T-cell (primary cell): Measurements from ENCODE around the gene SLC1A3. TPM values are rescaled to one million over a fixed set of nuclear protein-coding genes. Genes with fewer than 3 reads are reported as not detected.
A peak's percentile ranks its signal among the peaks of the same experiment; 100 is the strongest.

ENCODE experiments used
- ATAC-seq, 4 experiments: fragments of 200-7000 bp in 3 of 4; fragments of 150-1000 bp in 1 of 4; cut with Tn5 transposase; replicated peaks in 1 of 4; 1 replicate in 3 of 4; 2 replicates in 1 of 4; pipeline ENCODE4 v1.10.0; 2021; ENCODE audit warnings: moderate library complexity in 3 of 4, mild to moderate bottlenecking in 2 of 4, moderate number of reproducible peaks in 1 of 4
- CTCF ChIA-PET, 2 donors: fragments of 300-600 bp; sonication (Branson Sonifier 250); formaldehyde crosslinking; loops; one replicate each; lab custom pipeline; 2022; ENCODE audit warnings: antibody characterized with exemption in 2 of 2; lab: Charles Lee
- POLR2A ChIA-PET, 2 donors: fragments of 300-600 bp; sonication (Branson Sonifier 250); formaldehyde crosslinking; loops; one replicate each; lab custom pipeline; 2022; ENCODE audit warnings: antibody characterized with exemption in 2 of 2; lab: Charles Lee
- DNase-seq, 35 experiments: peaks; one replicate each; pipeline versions ENCODE4 v3.0.0 to v3.0.0-alpha.2; 2013 to 2023
- H3K27ac ChIP-seq: one replicate; pipeline ENCODE4 v1.5.1; 2013; ENCODE audit warnings: low read length
- H3K27me3 ChIP-seq, 2 experiments: replicated peaks in 1 of 2; 1 replicate in 1 of 2; 2 replicates in 1 of 2; pipeline versions ENCODE4 v1.6.1 to v1.7.0; 2013; ENCODE audit warnings: low read length in 1 of 2, mixed read lengths in 1 of 2; ENCODE audit not compliant: control insufficient read depth in 2 of 2, insufficient read depth in 2 of 2; ENCODE audit errors: extremely low read depth in 1 of 2
- H3K36me3 ChIP-seq, 2 donors: 1 replicate in 1 of 2; 2 replicates in 1 of 2; pipeline versions ENCODE4 v1.6.1 to v1.7.0; 2013; ENCODE audit warnings: low read length in 1 of 2; ENCODE audit not compliant: control insufficient read depth in 2 of 2, insufficient read depth in 1 of 2; ENCODE audit errors: extremely low read depth in 1 of 2
- H3K4me1 ChIP-seq, 2 experiments: 1 replicate in 1 of 2; 2 replicates in 1 of 2; pipeline versions ENCODE4 v1.6.1 to v1.7.0; 2013; ENCODE audit warnings: low read length in 2 of 2, mixed read lengths in 1 of 2; ENCODE audit not compliant: insufficient read depth in 2 of 2, control insufficient read depth in 1 of 2; ENCODE audit errors: extremely low read depth in 1 of 2
- H3K4me3 ChIP-seq, 2 donors: 1 replicate in 1 of 2; 2 replicates in 1 of 2; pipeline versions ENCODE4 v1.5.1 to v1.7.0; 2013; ENCODE audit warnings: mild to moderate bottlenecking in 2 of 2, low read length in 1 of 2, moderate library complexity in 1 of 2; ENCODE audit not compliant: control insufficient read depth in 1 of 2; ENCODE audit errors: extremely low read depth in 1 of 2
- H3K9me3 ChIP-seq: 2 replicates; pipeline ENCODE4 v1.7.0; 2013
- H3K27ac Mint-ChIP-seq, 2 donors: one replicate each; pipeline ENCODE4 v1.8.0; 2020 to 2021; ENCODE audit warnings: mild to moderate bottlenecking in 2 of 2, mixed read lengths in 2 of 2
- H3K27me3 Mint-ChIP-seq, 2 donors: one replicate each; pipeline ENCODE4 v1.8.0; 2021 to 2022; ENCODE audit warnings: mixed read lengths in 2 of 2
- H3K36me3 Mint-ChIP-seq: one replicate; pipeline ENCODE4 v1.8.0; 2021; ENCODE audit warnings: mixed read lengths
- H3K4me1 Mint-ChIP-seq, 3 donors: one replicate each; pipeline ENCODE4 v1.8.0; 2020 to 2022; ENCODE audit warnings: mixed read lengths in 3 of 3, mild to moderate bottlenecking in 1 of 3
- H3K4me3 Mint-ChIP-seq, 3 donors: one replicate each; pipeline ENCODE4 v1.8.0; 2020 to 2022; ENCODE audit warnings: mild to moderate bottlenecking in 3 of 3, mixed read lengths in 3 of 3, moderate library complexity in 3 of 3
- H3K9me3 Mint-ChIP-seq, 3 donors: one replicate each; pipeline ENCODE4 v1.8.0; 2020 to 2022; ENCODE audit warnings: mixed read lengths in 3 of 3
- WGBS: methylation state at CpG from one replicate; pipeline ENCODE4 v1.1.5; 2013; ENCODE audit warnings: missing lambda C conversion rate; ENCODE audit not compliant: insufficient coverage; 5-methylcytosine and 5-hydroxymethylcytosine counted together
- total RNA-seq, 35 experiments: library from RNA in 6 of 35; stranded (reverse) in 6 of 35; fragments of 120-200 nt in 1 of 35; gene quantifications; one replicate each; pipeline versions ENCODE4 v1.2.1 to v1.2.4 and lab custom pipeline; 2013 to 2026

The SLC1A3 gene
- total RNA-seq, 5 donors from 2014 or later (not counting 1 experiment from before 2014, with no cell fraction given), result 0.12 to 0.25 (median 0.23) TPM; not detected in 2

GRCh38 chr5:36719282-36719681 is 112.9 kb downstream of the SLC1A3 start:
- Mint-ChIP-seq H3K36me3 (no peaks in the 10 kb centered on the region), H3K9me3 (no peaks in the 10 kb centered on the region), H3K27ac (no peak overlapping the region), H3K4me1 (peaks cover 12 to 29% (median 25%) of the 10 kb centered on the region in 3 donors), H3K27me3 (no peaks in the 10 kb centered on the region), H3K4me3 (no peak overlapping the region)
- H3K4me1 ChIP-seq, result peaks cover 0 to 4% of the 10 kb centered on the region in 2 experiments
- 100% methylated on average over 1 of the region's 2 CpGs for WGBS
- ChIA-PET CTCF (interaction anchor here in 1 of 2 donors (1.3 kb wide), 1 partner anchor 11 kb away, joined by 4 read pairs; no protein-coding TSS in a partner anchor), POLR2A (no interaction called here)
- H3K27ac ChIP-seq, result no peak overlapping the region
- ATAC-seq, result no peak
- H3K4me3 ChIP-seq, result no peak overlapping the region
- H3K36me3 ChIP-seq, result no peaks in the 10 kb centered on the region
- H3K9me3 ChIP-seq, result no peaks in the 10 kb centered on the region
- peaks cover 0 to 3% of the 10 kb centered on the region in 2 experiments for H3K27me3 ChIP-seq
- no peak for DNase-seq

- no peaks in the 10 kb centered on the region for H3K9me3 ChIP-seq
- WGBS, result no CpG with 5 or more reads among the region's 4 CpGs
- H3K9me3 Mint-ChIP-seq, result no peaks in the 10 kb centered on the region
- H3K27ac Mint-ChIP-seq, result no peak overlapping the region
- H3K27ac ChIP-seq, result no peak overlapping the region
- ChIA-PET POLR2A (interaction anchor here in 1 of 2 donors (1.0 kb wide), 1 partner anchor 9 kb away, joined by 3 read pairs; no protein-coding TSS in a partner anchor), CTCF (interaction anchor here in 1 of 2 donors (0.6 kb wide), 1 partner anchor 1946 kb away, joined by 3 read pairs; no protein-coding TSS in a partner anchor)
- no peak overlapping the region for H3K4me3 Mint-ChIP-seq
- H3K4me1 ChIP-seq, result peaks cover 4 to 9% of the 10 kb centered on the region in 2 experiments
- DNase-seq, result no peak
- H3K27me3 Mint-ChIP-seq, result no peaks in the 10 kb centered on the region
- no peak for ATAC-seq
- H3K4me3 ChIP-seq, result no peak overlapping the region
- H3K27me3 ChIP-seq, result peaks cover 0 to 3% of the 10 kb centered on the region in 2 experiments
- no peaks in the 10 kb centered on the region for H3K36me3 Mint-ChIP-seq
- no peaks in the 10 kb centered on the region for H3K36me3 ChIP-seq
- H3K4me1 Mint-ChIP-seq, result peaks cover 21 to 39% (median 35%) of the 10 kb centered on the region in 3 donors
Observed at GRCh38 chr5:36720688-36721087, 114.3 kb downstream of the SLC1A3 start.

- no peak for ATAC-seq
- Mint-ChIP-seq H3K36me3 (no peaks in the 10 kb centered on the region), H3K27ac (no peak overlapping the region), H3K4me1 (peaks cover 21 to 39% (median 35%) of the 10 kb centered on the region in 3 donors), H3K27me3 (no peaks in the 10 kb centered on the region), H3K4me3 (no peak overlapping the region), H3K9me3 (no peaks in the 10 kb centered on the region)
- POLR2A ChIA-PET, result no interaction called here
- H3K27ac ChIP-seq, result no peak overlapping the region
- no CpG with 5 or more reads among the region's 5 CpGs for WGBS
- no peaks in the 10 kb centered on the region for H3K36me3 ChIP-seq
- no peak overlapping the region for H3K4me3 ChIP-seq
- H3K9me3 ChIP-seq, result no peaks in the 10 kb centered on the region
- no peak for DNase-seq
- H3K27me3 ChIP-seq, result peaks cover 0 to 3% of the 10 kb centered on the region in 2 experiments
- CTCF ChIA-PET, result interaction anchor here in 1 of 2 donors (0.6 kb wide), 1 partner anchor 221 kb away, joined by 5 read pairs; no protein-coding TSS in a partner anchor
- H3K4me1 ChIP-seq, result peaks cover 4 to 9% of the 10 kb centered on the region in 2 experiments
Observed at GRCh38 chr5:36721664-36722235, 115.3 kb downstream of the SLC1A3 start.

- Mint-ChIP-seq H3K4me3 (peak overlapping the region in 2 of 3 donors; percentile 13 to 78), H3K27me3 (no peaks in the 10 kb centered on the region), H3K9me3 (no peaks in the 10 kb centered on the region), H3K27ac (peak overlapping the region in 1 of 2 donors; percentile 9), H3K4me1 (peaks cover 21 to 39% (median 35%) of the 10 kb centered on the region in 3 donors), H3K36me3 (no peaks in the 10 kb centered on the region)
- WGBS, result 82% methylated on average over 3 of the region's 6 CpGs
- CTCF ChIA-PET, result interaction anchor here in 1 of 2 donors (0.7 kb wide), 1 partner anchor 83 kb away, joined by 3 read pairs; no protein-coding TSS in a partner anchor
- Histone ChIP-seq H3K9me3 (no peaks in the 10 kb centered on the region), H3K27ac (no peak overlapping the region), H3K36me3 (no peaks in the 10 kb centered on the region), H3K4me3 (no peak overlapping the region), H3K27me3 (peaks cover 0 to 2% of the 10 kb centered on the region in 2 experiments), H3K4me1 (peaks cover 4 to 9% of the 10 kb centered on the region in 2 experiments)
- POLR2A ChIA-PET, result no interaction called here
- ATAC-seq (no peak), DNase-seq (peak in 1 of 35 experiments; percentile 23)
Observed at GRCh38 chr5:36722900-36723299, 116.5 kb downstream of the SLC1A3 start.

- no peaks in the 10 kb centered on the region for H3K36me3 ChIP-seq
- H3K27ac Mint-ChIP-seq, result no peak overlapping the region
- DNase-seq (peak in 2 of 35 experiments; percentile 9 to 11), ATAC-seq (no peak)
- WGBS, result 43% methylated on average over 1 of the region's 2 CpGs
- H3K9me3 Mint-ChIP-seq, result no peaks in the 10 kb centered on the region
- H3K27ac ChIP-seq, result no peak overlapping the region
- POLR2A ChIA-PET, result no interaction called here
- H3K27me3 ChIP-seq, result no peaks in the 10 kb centered on the region
- CTCF ChIA-PET, result interaction anchor here (0.6 to 1.3 kb wide), 2 partner anchors 24 to 424 kb away, joined by 3 to 4 read pairs; no protein-coding TSS in a partner anchor
- H3K9me3 ChIP-seq, result no peaks in the 10 kb centered on the region
- H3K4me3 Mint-ChIP-seq, result peak overlapping the region; percentile 70 to 79 (median 78)
- H3K4me1 ChIP-seq, result peaks cover 4 to 9% of the 10 kb centered on the region in 2 experiments
- no peak overlapping the region for H3K4me3 ChIP-seq
- peaks cover 23 to 39% (median 35%) of the 10 kb centered on the region in 3 donors for H3K4me1 Mint-ChIP-seq
- peaks cover 0 to 5% of the 10 kb centered on the region in 2 donors for H3K27me3 Mint-ChIP-seq
- H3K36me3 Mint-ChIP-seq, result no peaks in the 10 kb centered on the region
Observed at GRCh38 chr5:36723912-36724311, 117.5 kb downstream of the SLC1A3 start.

GRCh38 chr5:36724467-36725332 is 118.3 kb downstream of the SLC1A3 start:
- DNase-seq, result peak in 33 of 35 experiments; percentile 4 to 70 (median 31)
- CTCF ChIA-PET, result interaction anchor here (0.5 to 1.3 kb wide), 6 partner anchors 14 to 423 kb away, joined by 3 to 4 read pairs (median 4); no protein-coding TSS in a partner anchor

More at GRCh38 chr5:36724467-36725332, 118.3 kb downstream of the SLC1A3 start:
- Mint-ChIP-seq H3K36me3 (no peaks in the 10 kb centered on the region), H3K27ac (peak overlapping the region; percentile 60 to 75), H3K27me3 (peaks cover 0 to 7% of the 10 kb centered on the region in 2 donors), H3K9me3 (no peaks in the 10 kb centered on the region), H3K4me3 (peak overlapping the region; percentile 70 to 79 (median 78)), H3K4me1 (peaks cover 26 to 41% (median 40%) of the 10 kb centered on the region in 3 donors)
- peak; percentile 75 to 85 (median 76) for ATAC-seq
- Histone ChIP-seq H3K4me1 (peaks cover 4 to 9% of the 10 kb centered on the region in 2 experiments), H3K9me3 (no peaks in the 10 kb centered on the region), H3K36me3 (no peaks in the 10 kb centered on the region), H3K4me3 (peak overlapping the region; percentile 46 to 54), H3K27me3 (no peaks in the 10 kb centered on the region), H3K27ac (no peak overlapping the region)
- 40% methylated on average over 2 of the region's 6 CpGs for WGBS
- POLR2A ChIA-PET, result no interaction called here
